ENCODE data around the gene MYO5A.

Gene MYO5A

GRCh38 chr15:52290800-52291199 lies 237.9 kb downstream of the MYO5A start:
- no peak for ATAC-seq
- TF ChIP-seq ZNF565 (CRISPR knock-in tag; conservative IDR thresholded peaks at IDR 0.05; ENCODE audit: low read depth): no peak
- no peak for TF ChIP-seq GLIS3 (CRISPR knock-in tag; IDR thresholded peaks at IDR 0.05)
- TF ChIP-seq ZNF70 (CRISPR knock-in tag; IDR thresholded peaks at IDR 0.05): no peak
- no peak for TF ChIP-seq ESRRG (CRISPR knock-in tag; IDR thresholded peaks at IDR 0.05)
- TF ChIP-seq BACH2 (CRISPR knock-in tag; IDR thresholded peaks at IDR 0.05; ENCODE audit: borderline replicate concordance): no peak
- no peak for TF ChIP-seq SNAI2 (CRISPR knock-in tag; IDR thresholded peaks at IDR 0.05)
- TF ChIP-seq ARNTL (CRISPR knock-in tag; IDR thresholded peaks at IDR 0.05; ENCODE audit: borderline replicate concordance, low read depth): no peak
- TF ChIP-seq CSDC2 (CRISPR knock-in tag; IDR thresholded peaks at IDR 0.05): no peak
- no peak for TF ChIP-seq TOX (CRISPR knock-in tag; IDR thresholded peaks at IDR 0.05; ENCODE audit: borderline replicate concordance)

- ATAC-seq: no peak
Observed at GRCh38 chr15:52290329-52290728, 238.4 kb downstream of the MYO5A start.

GRCh38 chr15:52289629-52290081 lies 239.0 kb downstream of the MYO5A start:
- TF ChIP-seq ZNF8 (CRISPR knock-in tag; IDR thresholded peaks at IDR 0.05): no peak
- TF ChIP-seq ZC3H10 (CRISPR knock-in tag; IDR thresholded peaks at IDR 0.05): no peak
- no peak for TF ChIP-seq SNAI2 (CRISPR knock-in tag; IDR thresholded peaks at IDR 0.05)
- TF ChIP-seq GLIS3 (CRISPR knock-in tag; IDR thresholded peaks at IDR 0.05): no peak
- ATAC-seq: no peak

More at GRCh38 chr15:52290329-52290728, 238.4 kb downstream of the MYO5A start:
- TF ChIP-seq PPARA (CRISPR knock-in tag; IDR thresholded peaks at IDR 0.05; ENCODE audit: borderline replicate concordance): no peak
- TF ChIP-seq TOX (CRISPR knock-in tag; IDR thresholded peaks at IDR 0.05; ENCODE audit: borderline replicate concordance): no peak
- no peak for TF ChIP-seq PATZ1 (CRISPR knock-in tag; IDR thresholded peaks at IDR 0.05; ENCODE audit: borderline replicate concordance)
- no peak for TF ChIP-seq ESRRG (CRISPR knock-in tag; IDR thresholded peaks at IDR 0.05)
- no peak for TF ChIP-seq ZNF565 (CRISPR knock-in tag; conservative IDR thresholded peaks at IDR 0.05; ENCODE audit: low read depth)
- TF ChIP-seq CSRNP3 (CRISPR knock-in tag; IDR thresholded peaks at IDR 0.05): no peak
- no peak for TF ChIP-seq ISL1 (CRISPR knock-in tag; IDR thresholded peaks at IDR 0.05)
- TF ChIP-seq ZNF8 (CRISPR knock-in tag; IDR thresholded peaks at IDR 0.05): no peak
- TF ChIP-seq OSR1 (CRISPR knock-in tag; IDR thresholded peaks at IDR 0.05): no peak
- TF ChIP-seq RARB (CRISPR knock-in tag; IDR thresholded peaks at IDR 0.05): no peak
- no peak for TF ChIP-seq TCF4 (CRISPR knock-in tag; IDR thresholded peaks at IDR 0.05; ENCODE audit: borderline replicate concordance)
- no peak for TF ChIP-seq ZFP30 (CRISPR knock-in tag; IDR thresholded peaks at IDR 0.05)
- no peak for TF ChIP-seq CREB5 (CRISPR knock-in tag; IDR thresholded peaks at IDR 0.05; ENCODE audit: low read depth)
- no peak for TF ChIP-seq SNAI2 (CRISPR knock-in tag; IDR thresholded peaks at IDR 0.05)
- TF ChIP-seq POU6F1 (CRISPR knock-in tag; IDR thresholded peaks at IDR 0.05; ENCODE audit: borderline replicate concordance, low read depth): no peak
- TF ChIP-seq CSDC2 (CRISPR knock-in tag; IDR thresholded peaks at IDR 0.05): no peak
- TF ChIP-seq ZNF70 (CRISPR knock-in tag; IDR thresholded peaks at IDR 0.05): no peak
- no peak for TF ChIP-seq ZFP3 (CRISPR knock-in tag; IDR thresholded peaks at IDR 0.05)
- TF ChIP-seq ZC3H10 (CRISPR knock-in tag; IDR thresholded peaks at IDR 0.05): no peak
- TF ChIP-seq GLIS3 (CRISPR knock-in tag; IDR thresholded peaks at IDR 0.05): no peak

GRCh38 chr15:52288986-52289385 lies 239.7 kb downstream of the MYO5A start:
- no peak for ATAC-seq
- TF ChIP-seq CREB5 (CRISPR knock-in tag; IDR thresholded peaks at IDR 0.05; ENCODE audit: low read depth) (no peak), CSRNP3 (CRISPR knock-in tag; IDR thresholded peaks at IDR 0.05) (no peak), PATZ1 (CRISPR knock-in tag; IDR thresholded peaks at IDR 0.05; ENCODE audit: borderline replicate concordance) (no peak), ISL1 (CRISPR knock-in tag; IDR thresholded peaks at IDR 0.05) (no peak), GLIS3 (CRISPR knock-in tag; IDR thresholded peaks at IDR 0.05) (no peak), ZC3H10 (CRISPR knock-in tag; IDR thresholded peaks at IDR 0.05) (no peak), SNAI2 (CRISPR knock-in tag; IDR thresholded peaks at IDR 0.05) (no peak), ZNF8 (CRISPR knock-in tag; IDR thresholded peaks at IDR 0.05) (no peak), ZFP3 (CRISPR knock-in tag; IDR thresholded peaks at IDR 0.05) (no peak), ARNTL (CRISPR knock-in tag; IDR thresholded peaks at IDR 0.05; ENCODE audit: borderline replicate concordance, low read depth) (no peak), BACH2 (CRISPR knock-in tag; IDR thresholded peaks at IDR 0.05; ENCODE audit: borderline replicate concordance) (no peak)
